ENCODE results near the gene CELA1.
"Not testable (repeated sequence)": the region's sequence is repeated elsewhere in the genome, so short reads cannot be mapped to it uniquely, and the experiment has no call there.

Gene CELA1

GRCh38 chr12:51318846-51319599 is 27.5 kb downstream of the CELA1 start:
- DNase-seq (ENCODE audit: low read depth) = no peak
- TF ChIP-seq, protein P1, sequence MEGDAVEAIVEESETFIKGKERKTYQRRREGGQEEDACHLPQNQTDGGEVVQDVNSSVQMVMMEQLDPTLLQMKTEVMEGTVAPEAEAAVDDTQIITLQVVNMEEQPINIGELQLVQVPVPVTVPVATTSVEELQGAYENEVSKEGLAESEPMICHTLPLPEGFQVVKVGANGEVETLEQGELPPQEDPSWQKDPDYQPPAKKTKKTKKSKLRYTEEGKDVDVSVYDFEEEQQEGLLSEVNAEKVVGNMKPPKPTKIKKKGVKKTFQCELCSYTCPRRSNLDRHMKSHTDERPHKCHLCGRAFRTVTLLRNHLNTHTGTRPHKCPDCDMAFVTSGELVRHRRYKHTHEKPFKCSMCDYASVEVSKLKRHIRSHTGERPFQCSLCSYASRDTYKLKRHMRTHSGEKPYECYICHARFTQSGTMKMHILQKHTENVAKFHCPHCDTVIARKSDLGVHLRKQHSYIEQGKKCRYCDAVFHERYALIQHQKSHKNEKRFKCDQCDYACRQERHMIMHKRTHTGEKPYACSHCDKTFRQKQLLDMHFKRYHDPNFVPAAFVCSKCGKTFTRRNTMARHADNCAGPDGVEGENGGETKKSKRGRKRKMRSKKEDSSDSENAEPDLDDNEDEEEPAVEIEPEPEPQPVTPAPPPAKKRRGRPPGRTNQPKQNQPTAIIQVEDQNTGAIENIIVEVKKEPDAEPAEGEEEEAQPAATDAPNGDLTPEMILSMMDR (IDR thresholded peaks at IDR 0.05; ENCODE audit: control insufficient read depth, extremely low read depth, insufficient read depth) = no peak
- no peak overlapping the region for H3K4me3 ChIP-seq (ENCODE audit: low read depth, low read length)

DNA sequence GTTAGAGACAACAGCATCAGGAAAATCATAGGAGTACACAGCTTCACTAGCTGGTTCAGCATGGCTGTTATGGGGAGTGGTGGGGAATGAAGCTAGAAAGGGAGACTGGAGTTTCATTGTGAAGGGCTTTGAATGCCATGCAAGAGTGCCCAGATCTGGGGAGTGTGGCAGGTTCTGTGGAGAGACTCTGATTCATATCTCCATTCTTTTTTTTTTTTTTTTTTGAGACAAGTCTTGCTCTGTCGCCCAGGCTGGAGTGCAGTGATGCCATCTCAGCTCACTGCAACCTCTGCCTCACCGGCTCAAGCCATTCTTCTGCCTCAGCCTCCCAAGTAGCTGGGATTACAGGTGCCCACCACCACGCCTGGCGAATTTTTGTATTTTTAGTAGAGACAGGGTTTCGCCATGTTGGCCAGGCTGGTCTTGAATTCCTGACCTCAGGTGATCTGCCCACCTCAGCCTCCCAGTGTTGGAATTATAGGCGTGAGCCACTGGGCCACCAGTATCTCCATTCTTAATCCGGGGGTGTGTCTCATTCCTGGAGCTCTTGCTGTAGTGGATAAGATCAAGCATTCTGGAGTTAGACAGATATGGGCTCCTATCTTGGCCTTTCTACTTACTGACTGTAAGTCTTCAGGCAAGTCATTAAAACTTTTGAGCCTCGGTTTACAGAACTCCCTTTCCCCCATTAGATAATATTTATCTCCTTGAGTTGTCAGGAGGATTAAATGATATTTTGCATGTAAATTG is 28.2 kb downstream of the CELA1 start:
- not testable (repeated sequence) for DNase-seq (ENCODE audit: low read depth); H3K4me3 ChIP-seq (ENCODE audit: low read depth, low read length)

DNA sequence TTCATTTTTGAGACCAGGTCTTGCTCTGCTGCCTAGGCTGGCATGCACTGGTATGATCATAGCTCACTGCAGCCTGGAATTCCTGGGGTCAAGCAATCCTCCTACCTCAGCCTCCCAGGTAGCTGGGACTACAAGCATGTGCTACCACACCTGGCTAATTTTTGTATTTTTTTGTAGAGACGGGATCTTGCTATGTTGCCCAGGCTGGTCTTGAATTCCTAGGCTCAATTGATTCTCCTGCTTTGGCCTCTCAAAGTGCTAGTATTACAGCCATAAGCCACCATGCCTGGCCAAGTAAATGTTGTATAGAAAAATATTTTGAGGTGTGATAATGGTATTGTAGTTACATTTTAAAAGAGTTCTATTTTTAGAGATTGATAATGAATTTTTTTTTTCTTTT is 35.1 kb downstream of the CELA1 start:
- DNase-seq (ENCODE audit: low read depth) = no peak
- TF ChIP-seq, protein P1 (IDR thresholded peaks at IDR 0.05; ENCODE audit: control insufficient read depth, extremely low read depth, insufficient read depth) = no peak
- no peak overlapping the region for H3K4me3 ChIP-seq (ENCODE audit: low read depth, low read length)

GRCh38 chr12:51307655-51308593 is 38.6 kb downstream of the CELA1 start:
- DNase-seq (ENCODE audit: low read depth) = no peak
- TF ChIP-seq, protein P1 (IDR thresholded peaks at IDR 0.05; ENCODE audit: control insufficient read depth, extremely low read depth, insufficient read depth) = no peak
- no peak overlapping the region for H3K4me3 ChIP-seq (ENCODE audit: low read depth, low read length)

- TF ChIP-seq, protein P1 (IDR thresholded peaks at IDR 0.05; ENCODE audit: control insufficient read depth, extremely low read depth, insufficient read depth) = no peak
- no peak for DNase-seq (ENCODE audit: low read depth)
- H3K4me3 ChIP-seq (ENCODE audit: low read depth, low read length) = no peak overlapping the region
Observed at GRCh38 chr12:51306507-51306906, 40.0 kb downstream of the CELA1 start.

- not testable (repeated sequence) for DNase-seq (ENCODE audit: low read depth); H3K4me3 ChIP-seq (ENCODE audit: low read depth, low read length)
Observed at GRCh38 chr12:51300768-51301167, 45.7 kb downstream of the CELA1 start.

DNA sequence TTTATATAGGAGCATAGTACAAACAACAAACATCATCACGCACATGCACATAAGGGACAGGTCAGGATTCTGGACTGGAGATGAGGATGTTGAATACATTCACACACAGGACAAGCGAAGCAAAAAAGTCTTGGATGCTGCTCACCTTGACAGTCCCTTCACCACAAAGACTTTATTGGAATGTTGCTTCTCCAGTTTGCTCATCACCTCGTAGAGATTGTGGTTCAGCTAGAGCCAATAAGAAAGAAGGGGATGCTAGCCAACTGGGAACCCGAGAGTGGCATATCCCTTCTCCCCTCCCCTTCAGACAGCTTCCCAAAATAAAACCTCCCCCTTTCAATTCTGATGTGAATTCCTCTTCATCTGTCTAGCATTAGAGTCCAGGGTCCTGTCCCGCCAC is 50.8 kb downstream of the CELA1 start:
- no peak overlapping the region for H3K4me3 ChIP-seq (ENCODE audit: low read depth, low read length)
- DNase-seq (ENCODE audit: low read depth) = no peak
- TF ChIP-seq, protein P1 (IDR thresholded peaks at IDR 0.05; ENCODE audit: control insufficient read depth, extremely low read depth, insufficient read depth) = no peak

DNA sequence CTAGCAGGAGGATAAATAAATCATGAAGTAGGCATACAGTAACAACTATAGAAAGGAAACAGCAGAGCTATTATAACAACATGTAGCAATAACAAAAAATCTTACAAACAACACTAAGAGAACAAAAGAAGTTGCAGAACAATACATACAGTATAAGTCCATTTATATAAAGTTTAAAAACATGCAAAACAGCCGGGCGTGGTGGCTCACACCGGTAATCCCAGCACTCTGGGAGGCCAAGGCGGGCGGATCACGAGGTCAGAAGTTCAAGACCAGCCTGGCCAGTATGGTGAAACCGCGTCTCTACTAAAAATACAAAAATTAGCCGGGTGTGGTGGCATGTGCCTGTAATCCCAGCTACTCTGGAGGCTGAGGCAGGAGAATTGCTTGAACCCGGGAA is 52.4 kb downstream of the CELA1 start:
- not testable (repeated sequence) for H3K4me3 ChIP-seq (ENCODE audit: low read depth, low read length); DNase-seq (ENCODE audit: low read depth)
